Fibroblast of skin of right biceps (primary cell): ENCODE data around the gene PPM1K.

Experiments
- DNase-seq: peaks from one replicate; pipeline ENCODE4 v3.0.0-alpha.2; 2013

Gene PPM1K

DNA sequence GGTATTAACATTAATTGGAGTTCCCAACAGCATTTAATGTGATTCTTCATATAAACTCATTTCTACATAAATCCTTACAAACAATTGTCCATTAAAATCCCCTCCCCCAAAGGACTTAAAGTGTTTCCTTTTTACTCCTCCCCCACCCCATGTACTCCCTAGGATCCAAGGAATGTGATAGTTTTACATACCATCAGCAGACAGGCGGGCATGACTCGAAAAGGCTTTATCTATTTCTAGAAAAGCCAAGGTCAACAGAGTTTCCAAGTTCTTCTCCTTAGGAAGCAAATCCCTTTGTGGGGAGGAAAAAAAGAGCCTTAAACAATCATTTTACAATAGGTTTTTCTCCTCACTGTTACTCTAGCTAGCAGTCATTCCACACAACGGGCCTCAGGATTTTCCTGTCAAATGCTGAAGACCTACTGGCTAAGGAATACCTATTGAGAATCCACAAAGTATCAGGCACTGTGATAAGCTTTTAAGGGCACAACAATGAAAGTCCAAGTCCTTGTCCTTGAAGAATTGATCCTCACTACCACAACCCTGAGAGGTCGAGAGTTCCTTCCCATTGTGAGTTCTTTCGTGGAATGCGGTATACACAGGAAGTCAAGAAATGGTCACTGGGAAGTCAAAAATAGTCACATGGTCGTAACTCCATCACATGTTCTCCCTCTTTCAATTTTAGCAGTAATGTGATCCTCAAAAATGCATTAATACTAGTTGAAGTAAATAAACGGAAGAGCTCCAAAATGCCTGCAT, 7.2 kb downstream of the PPM1K start:
- DNase-seq: peak; percentile 20

- no peak for DNase-seq
Observed at GRCh38 chr4:88275949-88276515, 8.3 kb downstream of the PPM1K start.

- DNase-seq: no peak
Observed at GRCh38 chr4:88275516-88275915, 8.8 kb downstream of the PPM1K start.

- no peak for DNase-seq
Observed at GRCh38 chr4:88268913-88269312, 15.4 kb downstream of the PPM1K start.

GRCh38 chr4:88264336-88264735, 20.0 kb downstream of the PPM1K start:
- no peak for DNase-seq

DNA sequence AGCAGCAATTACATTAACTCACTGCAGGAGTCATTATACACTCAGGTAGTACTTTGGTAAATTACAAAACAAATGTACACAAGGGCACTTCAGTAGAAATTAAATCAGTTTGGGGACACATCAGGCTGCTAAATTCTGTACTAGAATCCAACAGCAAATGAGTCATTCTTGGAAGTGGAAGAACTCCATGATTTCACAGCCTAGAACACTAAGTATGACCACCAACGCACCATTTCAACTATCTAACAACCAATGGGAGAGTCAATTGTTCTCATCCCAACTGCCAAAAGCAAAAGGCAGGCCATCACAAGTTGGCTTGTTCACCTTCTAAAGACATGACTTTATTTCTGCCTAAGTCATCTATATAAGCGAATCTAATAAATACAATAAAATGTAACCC, 26.6 kb downstream of the PPM1K start:
- DNase-seq: no peak

DNA sequence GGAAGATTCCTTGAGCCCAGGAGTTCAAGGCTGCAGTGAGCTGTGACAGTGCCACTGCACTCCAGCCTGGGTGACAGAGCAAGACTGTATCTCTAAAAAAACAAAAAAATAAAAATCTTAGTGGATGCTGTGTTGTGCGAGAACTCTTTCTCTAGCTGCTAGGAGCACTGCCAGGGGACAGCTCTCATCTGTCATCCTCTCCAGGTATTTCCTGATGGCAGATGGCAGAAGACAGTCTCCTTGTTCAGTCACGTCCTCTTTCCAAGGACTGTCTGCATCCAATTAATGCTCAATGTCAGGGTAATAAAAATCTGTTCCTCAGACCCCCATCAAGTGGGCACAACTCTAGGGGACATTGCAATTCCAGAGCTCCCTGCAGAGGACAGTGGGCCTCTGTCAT, 29.2 kb downstream of the PPM1K start:
- no peak for DNase-seq

DNA sequence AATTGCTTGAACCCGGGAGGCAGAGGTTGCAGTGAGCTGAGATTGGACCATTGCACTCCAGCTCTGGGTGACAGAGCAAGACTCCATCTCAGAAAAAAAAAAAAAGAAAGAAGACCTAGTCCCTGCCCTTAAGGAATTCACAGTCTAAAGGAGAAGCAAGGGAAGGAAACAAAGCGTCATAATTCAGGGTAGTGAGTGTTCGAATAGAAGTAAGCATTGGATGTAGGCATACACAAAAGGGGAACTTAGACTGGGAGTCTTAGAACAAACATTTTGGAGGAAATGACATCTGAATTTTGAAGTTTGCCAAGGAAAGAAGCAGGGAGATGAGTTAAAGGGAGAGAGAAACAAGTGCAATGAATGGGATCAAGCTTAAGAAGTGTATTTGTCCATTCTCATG, 32.4 kb downstream of the PPM1K start:
- no peak for DNase-seq

GRCh38 chr4:88247148-88247547, 37.2 kb downstream of the PPM1K start:
- no peak for DNase-seq

DNA sequence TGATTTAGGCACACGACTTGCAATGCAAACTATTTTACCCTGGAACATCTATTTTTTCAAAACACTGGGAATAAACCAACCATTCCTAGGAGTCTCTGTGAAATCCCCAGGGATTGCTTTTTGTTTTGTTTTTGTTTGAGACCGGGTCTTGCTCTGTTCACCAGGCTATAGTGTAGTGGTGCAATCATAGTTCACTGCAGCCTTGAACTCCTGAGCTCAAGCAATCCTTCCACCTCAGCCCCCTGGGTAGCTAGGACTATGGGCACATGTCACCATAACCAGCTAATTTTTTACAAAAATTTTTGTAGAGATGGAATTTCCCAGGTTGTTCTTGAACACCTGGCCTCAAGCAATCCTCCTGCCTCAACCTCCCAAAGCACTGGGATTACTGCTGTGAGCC, 37.8 kb downstream of the PPM1K start:
- no peak for DNase-seq

DNA sequence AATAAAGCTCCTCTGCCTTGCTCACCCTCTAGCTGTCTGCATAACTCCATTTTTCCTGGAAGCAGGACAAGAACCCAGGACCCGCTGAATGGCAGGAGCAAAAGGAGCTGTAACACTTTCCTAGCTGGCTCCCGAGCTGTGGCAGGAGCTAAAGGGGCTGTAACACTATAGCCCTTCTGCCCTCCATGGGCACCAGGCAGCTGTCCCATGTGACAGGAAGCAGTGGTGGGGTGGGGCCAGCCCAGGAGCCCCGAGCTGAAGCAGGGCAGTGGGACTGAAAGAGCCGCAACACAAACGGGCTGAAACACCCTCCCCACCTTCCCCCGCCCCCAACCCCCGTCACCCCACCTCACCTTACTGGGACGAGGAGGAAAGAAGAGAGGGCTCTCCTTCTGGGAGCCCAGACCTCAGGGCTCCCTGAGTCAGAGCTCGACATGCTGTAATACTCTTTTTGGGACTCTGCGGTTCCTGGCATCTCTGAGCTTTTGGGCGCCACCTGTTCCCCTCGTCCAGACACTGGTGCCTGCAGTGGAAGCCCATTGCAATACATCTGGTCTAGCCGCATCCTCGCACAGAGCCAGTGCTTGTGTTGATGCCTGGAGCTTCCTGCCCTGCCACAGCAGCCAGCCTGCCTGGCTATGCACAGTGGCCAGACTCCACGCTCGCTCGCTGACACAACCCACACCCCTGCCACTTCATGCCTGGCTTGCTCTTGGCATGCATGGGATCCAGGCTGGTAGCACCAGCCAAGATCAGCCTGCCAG, 39.4 kb downstream of the PPM1K start:
- DNase-seq: no peak

- no peak for DNase-seq
Observed at GRCh38 chr4:88244056-88244455, 40.3 kb downstream of the PPM1K start.

GRCh38 chr4:88242144-88242543, 42.2 kb downstream of the PPM1K start:
- no peak for DNase-seq

GRCh38 chr4:88240297-88240714, 44.1 kb downstream of the PPM1K start:
- no peak for DNase-seq

GRCh38 chr4:88230969-88231771, 53.2 kb downstream of the PPM1K start:
- no peak for DNase-seq

GRCh38 chr4:88230461-88230891, 53.9 kb downstream of the PPM1K start:
- no peak for DNase-seq

- no peak for DNase-seq
Observed at GRCh38 chr4:88227734-88228133, 56.6 kb downstream of the PPM1K start.

DNA sequence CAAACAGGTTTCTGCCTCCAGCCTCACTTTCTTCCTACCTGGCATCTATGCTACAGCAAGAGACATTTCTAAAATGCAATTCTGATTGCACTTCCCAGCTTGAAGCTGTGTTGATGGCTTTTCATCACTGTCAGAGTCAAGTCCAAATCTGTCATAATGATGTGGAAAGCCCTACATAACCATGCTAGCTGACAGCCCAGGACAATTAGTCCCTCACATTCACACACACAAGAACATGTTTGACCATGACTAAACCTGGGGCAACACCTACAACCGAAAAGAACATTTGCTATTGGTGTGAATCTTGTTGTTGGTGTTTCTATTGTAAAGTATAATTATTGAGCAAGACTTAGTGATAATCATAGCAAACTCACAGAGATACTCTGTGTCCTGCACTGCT, 58.2 kb downstream of the PPM1K start:
- DNase-seq: no peak

GRCh38 chr4:88225232-88226105, 58.9 kb downstream of the PPM1K start:
- no peak for DNase-seq

GRCh38 chr4:88223516-88223915, 60.8 kb downstream of the PPM1K start:
- no peak for DNase-seq

GRCh38 chr4:88219099-88219498, 65.3 kb downstream of the PPM1K start:
- DNase-seq: peak; percentile 38

DNA sequence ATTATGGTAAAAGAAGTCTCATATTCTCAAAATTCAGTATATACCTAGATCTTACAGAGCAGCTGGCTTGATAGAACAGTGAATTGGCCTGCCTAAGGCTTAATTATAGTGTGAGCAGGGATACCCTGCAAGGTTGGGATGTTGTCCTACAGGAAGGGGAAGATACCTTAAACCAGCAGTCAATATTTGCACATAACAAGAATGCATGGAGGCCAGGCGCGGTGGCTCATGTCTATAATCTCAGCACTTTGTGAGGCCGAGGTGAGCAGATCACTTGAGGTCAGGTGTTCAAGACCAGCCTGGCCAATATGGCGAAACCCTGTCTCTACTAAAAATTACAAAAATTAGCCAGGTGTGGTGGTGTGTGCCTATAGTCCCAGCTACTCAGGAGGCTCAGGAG, 67.2 kb downstream of the PPM1K start:
- no peak for DNase-seq
